ENCODE measurements around the gene YIPF2. TPM values are rescaled to one million over a fixed set of nuclear protein-coding genes. Genes with fewer than 3 reads are reported as not detected.
A peak's percentile ranks its signal among the peaks of the same experiment; 100 is the strongest.

The YIPF2 gene
- total and polyA plus RNA-seq, 4 experiments from 2014 or later = 12.2 to 29.6 (median 21.8) TPM

DNA sequence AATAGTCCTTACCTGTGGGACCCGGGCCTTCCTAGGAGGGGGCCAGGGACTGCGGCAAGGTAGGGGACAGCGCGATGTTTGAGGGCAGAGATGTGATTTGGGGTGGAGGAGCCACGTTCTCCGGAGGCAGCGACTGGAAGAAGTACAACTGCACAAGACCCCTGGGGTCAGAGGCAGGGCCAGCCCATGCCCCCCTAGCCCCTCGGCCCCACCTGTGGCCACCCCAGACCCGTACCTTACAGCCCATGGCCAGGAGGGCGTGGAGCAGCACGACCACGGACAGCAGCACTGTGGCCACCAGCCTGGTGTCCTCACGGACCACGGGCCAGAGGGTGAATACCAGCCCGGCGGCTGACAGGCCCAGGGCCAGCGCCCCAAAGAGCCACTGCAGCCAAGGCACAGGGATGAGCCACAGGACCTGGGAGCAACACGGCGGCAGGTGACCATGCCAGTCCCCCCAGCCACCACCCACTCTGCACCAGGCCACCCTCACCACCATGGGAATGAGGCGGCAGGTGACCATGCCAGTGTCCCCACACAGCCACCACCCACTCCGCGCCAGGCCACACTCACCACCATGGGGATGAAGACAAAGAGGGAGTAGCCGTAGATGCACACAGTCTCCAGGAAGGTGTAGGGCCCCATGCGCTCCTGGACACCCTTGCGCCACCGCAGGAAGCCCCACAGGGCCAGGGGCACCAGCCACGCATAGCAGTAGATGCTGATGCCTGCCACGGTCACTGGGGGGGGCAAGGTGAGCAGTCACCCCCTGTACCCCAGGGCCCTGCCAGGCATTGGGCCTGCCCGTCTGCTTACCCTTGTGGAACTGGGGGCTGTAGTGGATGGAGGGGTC, 5.0 kb downstream of the YIPF2 start:
- H3K4me3 Mint-ChIP-seq = no peak overlapping the region
- Histone ChIP-seq H3K27me3 (ENCODE audit: insufficient read depth, low read length) (no peaks in the 10 kb centered on the region), H3K9me3 (ENCODE audit: control insufficient read depth in 1 of 2, low read length in 2 of 2) (no peaks in the 10 kb centered on the region), H3K4me1 (ENCODE audit: insufficient read depth, low read length) (peaks cover 10% of the 10 kb centered on the region), H3K27ac (ENCODE audit: low read depth, low read length) (no peak overlapping the region), H3K4me3 (ENCODE audit: low read length in 2 of 2) (no peak overlapping the region), H3K36me3 (ENCODE audit: insufficient read depth, low read length) (peaks cover 6% of the 10 kb centered on the region)
- DNase-seq = no peak
- H3K27me3 Mint-ChIP-seq = no peaks in the 10 kb centered on the region
- ChIA-PET CTCF (ENCODE audit: partially characterized antibody) (no interaction called here), POLR2A (ENCODE audit: partially characterized antibody) (no interaction called here)
- no peaks in the 10 kb centered on the region for H3K9me3 Mint-ChIP-seq
- intact Hi-C loops (cut with micrococcal nuclease) = no loop called here
- H3K27ac Mint-ChIP-seq = no peak overlapping the region
- H3K4me1 Mint-ChIP-seq = peaks cover 5 to 18% (median 8%) of the 10 kb centered on the region in 4 donors
- peaks cover 10 to 39% of the 10 kb centered on the region in 2 donors for H3K36me3 Mint-ChIP-seq

- no peak overlapping the region for H3K27ac ChIP-seq (ENCODE audit: low read depth, low read length)
- Mint-ChIP-seq H3K4me3 (no peak overlapping the region), H3K27me3 (no peaks in the 10 kb centered on the region), H3K4me1 (peaks cover 2 to 11% (median 4%) of the 10 kb centered on the region in 4 donors), H3K36me3 (peaks cover 10 to 37% of the 10 kb centered on the region in 2 donors), H3K27ac (peak overlapping the region in 1 of 7 donors; percentile 41), H3K9me3 (no peaks in the 10 kb centered on the region)
- intact Hi-C loops (cut with micrococcal nuclease) = no loop called here
- peaks cover 5% of the 10 kb centered on the region for H3K4me1 ChIP-seq (ENCODE audit: insufficient read depth, low read length)
- H3K36me3 ChIP-seq (ENCODE audit: insufficient read depth, low read length) = peaks cover 6% of the 10 kb centered on the region
- no peaks in the 10 kb centered on the region for H3K27me3 ChIP-seq (ENCODE audit: insufficient read depth, low read length)
- ChIA-PET POLR2A (ENCODE audit: partially characterized antibody) (no interaction called here), CTCF (ENCODE audit: partially characterized antibody) (no interaction called here)
- no peak for DNase-seq
- H3K4me3 ChIP-seq (ENCODE audit: low read length in 2 of 2) = no peak overlapping the region
- H3K9me3 ChIP-seq (ENCODE audit: control insufficient read depth in 1 of 2, low read length in 2 of 2) = no peaks in the 10 kb centered on the region
Measured at GRCh38 chr19:10922638-10923014, 5.8 kb downstream of the YIPF2 start.

- H3K4me3 Mint-ChIP-seq = no peak overlapping the region
- ChIA-PET POLR2A (ENCODE audit: partially characterized antibody) (no interaction called here), CTCF (ENCODE audit: partially characterized antibody) (no interaction called here)
- Histone ChIP-seq H3K27ac (ENCODE audit: low read depth, low read length) (no peak overlapping the region), H3K9me3 (ENCODE audit: control insufficient read depth in 1 of 2, low read length in 2 of 2) (no peaks in the 10 kb centered on the region), H3K27me3 (ENCODE audit: insufficient read depth, low read length) (no peaks in the 10 kb centered on the region), H3K36me3 (ENCODE audit: insufficient read depth, low read length) (peaks cover 6% of the 10 kb centered on the region), H3K4me1 (ENCODE audit: insufficient read depth, low read length) (no peaks in the 10 kb centered on the region), H3K4me3 (ENCODE audit: low read length in 2 of 2) (no peak overlapping the region)
- intact Hi-C loops (cut with micrococcal nuclease) = no loop called here
- H3K4me1 Mint-ChIP-seq = peaks cover 0 to 6% (median under 1%) of the 10 kb centered on the region in 4 donors
- no peak for DNase-seq
- peaks cover 10 to 34% of the 10 kb centered on the region in 2 donors for H3K36me3 Mint-ChIP-seq
- no peaks in the 10 kb centered on the region for H3K27me3 Mint-ChIP-seq
- H3K27ac Mint-ChIP-seq = peak overlapping the region in 1 of 7 donors; percentile 41
- H3K9me3 Mint-ChIP-seq = no peaks in the 10 kb centered on the region
Measured at GRCh38 chr19:10921910-10922637, 6.4 kb downstream of the YIPF2 start.

- Mint-ChIP-seq H3K27me3 (no peaks in the 10 kb centered on the region), H3K36me3 (peaks cover 10 to 34% of the 10 kb centered on the region in 2 donors), H3K27ac (no peak overlapping the region), H3K4me1 (peaks cover 0 to 5% (median 0%) of the 10 kb centered on the region in 4 donors), H3K4me3 (no peak overlapping the region), H3K9me3 (no peaks in the 10 kb centered on the region)
- ChIA-PET POLR2A (ENCODE audit: partially characterized antibody) (no interaction called here), CTCF (ENCODE audit: partially characterized antibody) (no interaction called here)
- Histone ChIP-seq H3K36me3 (ENCODE audit: insufficient read depth, low read length) (peaks cover 9% of the 10 kb centered on the region), H3K4me1 (ENCODE audit: insufficient read depth, low read length) (no peaks in the 10 kb centered on the region), H3K27me3 (ENCODE audit: insufficient read depth, low read length) (no peaks in the 10 kb centered on the region), H3K4me3 (ENCODE audit: low read length in 2 of 2) (no peak overlapping the region), H3K9me3 (ENCODE audit: control insufficient read depth in 1 of 2, low read length in 2 of 2) (no peaks in the 10 kb centered on the region), H3K27ac (ENCODE audit: low read depth, low read length) (no peak overlapping the region)
- no peak for DNase-seq
- intact Hi-C loops (cut with micrococcal nuclease) = no loop called here
Measured at GRCh38 chr19:10921199-10921909, 7.1 kb downstream of the YIPF2 start.

DNA sequence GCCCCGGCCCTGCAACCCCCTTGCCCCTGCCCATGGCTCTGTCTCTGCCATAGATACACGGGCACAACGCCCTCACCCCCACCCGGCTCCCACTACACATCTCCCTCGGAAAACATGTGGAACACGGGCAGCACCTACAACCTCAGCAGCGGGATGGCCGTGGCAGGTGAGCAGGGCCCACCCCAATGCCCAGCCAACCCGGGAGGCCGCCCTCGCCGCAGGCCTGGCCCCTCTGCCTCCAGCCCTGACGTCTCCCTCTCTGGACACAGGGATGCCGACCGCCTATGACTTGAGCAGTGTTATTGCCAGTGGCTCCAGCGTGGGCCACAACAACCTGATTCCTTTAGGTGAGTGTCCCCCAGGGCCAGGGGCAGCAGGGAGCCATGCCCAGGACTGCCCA, 7.7 kb downstream of the YIPF2 start:
- H3K4me3 Mint-ChIP-seq = no peak overlapping the region
- CTCF ChIA-PET (ENCODE audit: partially characterized antibody) = no interaction called here
- H3K27ac Mint-ChIP-seq = no peak overlapping the region
- POLR2A ChIA-PET (ENCODE audit: partially characterized antibody) = no interaction called here
- intact Hi-C loops (cut with micrococcal nuclease) = no loop called here
- Histone ChIP-seq H3K27me3 (ENCODE audit: insufficient read depth, low read length) (no peaks in the 10 kb centered on the region), H3K4me1 (ENCODE audit: insufficient read depth, low read length) (no peaks in the 10 kb centered on the region), H3K36me3 (ENCODE audit: insufficient read depth, low read length) (peaks cover 9% of the 10 kb centered on the region), H3K27ac (ENCODE audit: low read depth, low read length) (no peak overlapping the region), H3K9me3 (ENCODE audit: control insufficient read depth in 1 of 2, low read length in 2 of 2) (no peaks in the 10 kb centered on the region), H3K4me3 (ENCODE audit: low read length in 2 of 2) (no peak overlapping the region)
- DNase-seq = no peak
- H3K9me3 Mint-ChIP-seq = no peaks in the 10 kb centered on the region
- peaks cover 10 to 34% of the 10 kb centered on the region in 2 donors for H3K36me3 Mint-ChIP-seq
- no peaks in the 10 kb centered on the region for H3K27me3 Mint-ChIP-seq
- peaks cover 0 to 5% (median 0%) of the 10 kb centered on the region in 4 donors for H3K4me1 Mint-ChIP-seq

DNA sequence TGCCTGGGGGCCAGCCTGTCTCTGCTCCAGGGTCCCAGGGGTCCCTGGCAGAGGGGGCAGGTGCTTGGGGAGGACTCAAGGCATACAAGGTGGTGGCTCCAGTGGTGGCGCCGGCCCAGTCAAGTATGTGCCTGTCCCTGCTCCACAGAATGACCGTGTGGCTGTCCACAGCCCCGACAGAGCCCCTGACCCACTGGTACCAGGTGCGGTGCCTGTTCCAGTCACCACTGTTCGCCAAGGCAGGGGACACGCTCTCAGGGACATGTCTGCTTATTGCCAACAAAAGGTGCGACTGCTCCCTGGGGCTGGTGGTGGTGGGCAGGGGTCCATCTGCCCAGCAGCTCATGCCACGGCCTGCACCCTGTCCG, 8.2 kb downstream of the YIPF2 start:
- intact Hi-C loops (cut with micrococcal nuclease) = no loop called here
- H3K36me3 ChIP-seq (ENCODE audit: insufficient read depth, low read length) = peaks cover 6% of the 10 kb centered on the region

More for the DNA sequence above, 8.2 kb downstream of the YIPF2 start:
- Mint-ChIP-seq H3K27me3 (no peaks in the 10 kb centered on the region), H3K27ac (peak overlapping the region in 1 of 7 donors; percentile 84), H3K9me3 (no peaks in the 10 kb centered on the region), H3K36me3 (peaks cover 10 to 32% of the 10 kb centered on the region in 2 donors), H3K4me3 (no peak overlapping the region), H3K4me1 (peaks cover 0 to 1% (median 0%) of the 10 kb centered on the region in 4 donors)
- ChIA-PET CTCF (ENCODE audit: partially characterized antibody) (no interaction called here), POLR2A (ENCODE audit: partially characterized antibody) (no interaction called here)
- Histone ChIP-seq H3K9me3 (ENCODE audit: control insufficient read depth in 1 of 2, low read length in 2 of 2) (no peaks in the 10 kb centered on the region), H3K27ac (ENCODE audit: low read depth, low read length) (no peak overlapping the region), H3K27me3 (ENCODE audit: insufficient read depth, low read length) (no peaks in the 10 kb centered on the region), H3K4me3 (ENCODE audit: low read length in 2 of 2) (no peak overlapping the region), H3K4me1 (ENCODE audit: insufficient read depth, low read length) (no peaks in the 10 kb centered on the region)
- DNase-seq = no peak

Data from CD4-positive, alpha-beta memory T cell (primary cell).